DMS 273 (cell line): ENCODE measurements around the gene KRTAP10-1.

Source experiments
- DNase-seq: peaks from one replicate; lab custom pipeline; 2025; ENCODE audit not compliant: unreplicated experiment; lab: John Stamatoyannopoulos, UW

Gene KRTAP10-1

DNA sequence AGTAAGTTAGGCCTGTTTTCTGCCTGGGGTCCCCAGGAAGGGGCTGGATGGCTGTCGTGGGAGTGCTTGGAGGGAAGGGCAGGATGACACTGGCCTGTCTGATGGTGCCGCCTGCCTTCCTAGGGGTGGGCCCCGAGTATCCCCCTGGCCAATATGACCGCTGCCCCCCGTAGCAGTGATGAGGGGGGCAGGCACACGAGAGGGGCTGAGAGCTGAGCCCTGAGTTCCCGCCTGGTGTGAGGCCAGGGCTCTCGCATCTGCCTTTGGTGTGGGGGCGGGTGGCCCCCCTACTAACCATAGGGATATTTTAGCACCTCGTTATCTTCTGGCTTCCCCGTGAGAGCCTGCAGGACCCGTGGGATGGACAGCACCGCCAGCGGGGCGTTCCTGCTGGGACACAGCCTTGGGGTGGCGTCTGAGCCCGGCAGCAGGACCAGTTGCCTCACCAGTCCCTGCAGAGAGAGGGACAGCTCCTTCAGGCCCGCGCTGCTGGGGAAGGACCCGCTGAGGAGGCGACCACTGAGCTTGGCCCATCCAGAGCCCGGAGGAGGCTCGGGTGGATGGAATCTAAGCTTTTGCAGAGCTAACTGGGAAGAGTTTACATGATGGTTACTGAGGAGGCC, 10.4 kb downstream of the KRTAP10-1 start:
- no peak for DNase-seq

DNA sequence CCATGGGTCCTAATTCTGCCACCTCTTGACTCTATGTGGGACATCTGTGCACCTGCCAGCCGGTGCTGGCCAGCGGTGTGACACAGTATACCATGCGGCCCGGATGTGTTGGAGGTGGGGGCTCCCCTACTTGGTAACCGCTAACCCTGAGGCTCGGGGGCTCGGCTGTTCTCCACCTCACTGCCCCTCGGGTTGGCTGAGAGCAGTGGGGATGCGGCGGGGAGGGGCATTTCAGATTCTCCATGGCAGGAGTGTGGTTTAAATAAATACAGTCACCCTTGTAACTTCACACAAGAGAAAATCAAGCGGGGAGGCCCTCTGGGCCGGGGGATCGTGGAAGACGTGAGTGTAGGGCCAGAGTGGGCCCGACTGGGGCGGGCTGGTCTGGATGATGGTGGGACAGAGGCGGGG, 11.0 kb downstream of the KRTAP10-1 start:
- DNase-seq: no peak

DNA sequence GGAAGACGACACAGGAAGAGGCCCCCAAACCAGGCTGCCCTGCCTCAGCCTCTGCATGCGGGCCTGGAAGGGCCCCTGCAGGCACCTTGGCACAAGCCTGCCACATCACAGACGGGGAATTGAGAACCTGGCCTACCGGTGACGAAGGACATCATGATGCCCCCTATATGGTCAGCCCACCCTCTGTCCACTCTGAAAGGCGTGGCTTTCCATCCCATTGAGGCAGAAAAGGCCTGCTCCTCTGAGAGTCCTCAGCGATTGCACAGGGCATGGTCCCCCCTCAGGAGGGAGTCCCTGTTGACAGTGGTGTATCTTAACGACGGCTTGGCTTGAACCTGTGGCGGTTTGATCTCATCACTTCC, 11.4 kb downstream of the KRTAP10-1 start:
- no peak for DNase-seq

DNA sequence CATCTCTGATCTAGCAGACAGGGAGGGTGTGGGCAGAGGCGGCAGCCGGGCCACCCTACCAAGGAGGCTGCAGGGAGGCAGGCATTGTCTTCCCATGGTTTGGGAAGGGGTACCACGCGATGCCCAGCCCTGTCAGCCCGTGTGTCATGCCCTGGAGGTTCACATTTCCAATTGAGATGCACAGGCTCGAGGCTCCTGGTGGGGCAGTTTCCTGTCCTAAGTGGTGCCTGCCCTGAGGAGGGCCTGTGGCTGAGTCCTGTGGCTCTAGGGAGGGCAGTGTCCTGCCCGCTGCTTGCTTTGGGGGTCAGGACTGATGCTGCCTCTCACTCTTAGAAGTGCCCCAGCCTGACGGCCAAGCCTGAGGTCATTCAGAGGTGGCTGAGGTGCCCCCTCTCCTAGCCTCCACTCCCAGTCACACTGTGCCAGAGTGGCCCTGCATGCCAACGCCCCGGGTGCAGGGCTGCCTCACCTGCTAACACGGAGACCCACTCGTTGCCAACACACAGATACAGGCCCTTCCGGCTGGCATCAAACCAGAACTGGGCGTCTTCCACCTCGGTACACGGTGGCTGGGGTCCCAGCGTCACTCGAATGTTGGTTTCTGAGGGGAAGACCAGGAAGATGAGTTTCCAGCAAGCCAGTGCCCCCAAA, 11.9 kb downstream of the KRTAP10-1 start:
- DNase-seq: no peak

DNA sequence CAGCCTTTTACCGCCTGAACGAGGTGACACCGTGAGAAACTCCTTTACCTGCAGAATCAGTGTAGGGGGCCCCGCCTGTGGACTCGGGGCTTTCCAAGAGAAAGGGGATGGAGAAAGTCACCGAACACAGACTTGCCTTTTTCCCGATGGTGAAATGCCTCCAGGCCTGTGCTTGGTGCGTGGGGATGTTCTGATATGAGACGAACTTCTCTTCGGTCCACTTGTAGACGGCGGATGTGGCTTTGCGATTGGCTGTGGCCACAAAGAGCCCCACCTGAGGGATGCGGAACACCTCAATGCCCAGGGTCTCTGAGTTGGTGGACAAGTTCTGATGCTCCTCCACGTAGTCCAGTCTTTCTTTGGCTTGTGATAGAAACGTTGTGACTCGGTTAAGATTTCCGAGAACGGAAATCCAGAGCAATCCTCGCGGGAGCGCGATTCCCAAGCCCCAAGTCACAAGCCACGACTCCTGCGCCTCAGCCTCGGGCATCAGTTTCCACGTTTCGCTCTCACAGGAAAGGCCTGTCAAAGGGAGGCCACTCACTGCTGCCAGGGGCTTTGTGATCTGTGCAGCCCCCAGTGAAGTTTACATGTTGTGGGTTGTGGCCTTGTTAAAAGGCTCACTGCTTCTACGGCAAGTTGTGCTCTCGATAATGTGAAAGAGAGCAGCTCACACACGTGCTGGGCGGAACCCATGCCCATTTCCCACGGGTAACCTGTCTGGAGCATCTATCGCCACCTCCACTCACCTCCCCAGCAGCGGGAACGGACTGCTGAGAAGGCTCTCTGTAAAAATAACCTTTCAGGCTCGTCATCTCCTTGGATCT, 12.6 kb downstream of the KRTAP10-1 start:
- DNase-seq: no peak

DNA sequence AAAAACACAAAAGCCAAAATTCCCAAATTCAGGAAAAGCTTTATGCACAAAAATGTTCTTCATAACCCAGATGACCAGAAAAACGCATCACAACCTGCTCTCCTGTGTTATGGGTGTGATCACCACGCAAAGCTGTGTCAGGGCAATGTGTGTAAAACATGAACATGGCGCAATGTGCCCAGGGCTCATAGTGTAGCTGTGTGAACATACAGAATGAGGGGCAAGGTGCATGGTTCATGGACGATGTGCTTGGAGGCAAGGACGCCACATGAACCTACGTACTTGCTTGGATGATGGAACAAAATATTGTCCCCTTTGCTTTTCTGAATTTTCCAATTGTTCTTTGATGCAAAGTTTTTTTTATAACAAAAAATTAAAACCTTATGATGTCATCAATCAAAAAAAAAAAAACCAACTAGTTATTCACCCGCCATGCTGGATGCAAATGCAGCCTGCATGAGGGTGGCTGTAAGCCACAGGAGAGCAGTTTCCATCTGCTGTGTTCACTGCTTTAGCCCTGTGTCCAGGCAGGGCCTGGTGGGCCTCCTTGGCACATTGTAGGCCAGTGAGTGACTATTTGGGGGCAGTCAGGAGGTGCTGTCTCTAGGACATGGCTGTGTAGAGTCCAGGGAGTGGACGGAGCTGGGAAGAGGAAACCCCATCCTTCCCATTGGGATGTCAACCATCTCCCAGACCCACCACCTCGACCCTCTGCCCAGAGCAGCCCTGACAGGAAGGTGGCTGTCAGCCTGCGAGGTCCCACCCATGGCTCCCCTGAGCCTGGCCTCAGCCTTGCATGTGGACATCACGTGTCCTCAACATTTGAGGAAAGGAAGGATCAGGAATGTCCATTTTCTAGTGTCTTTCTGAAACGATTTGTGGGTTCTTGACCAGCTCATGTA, 13.6 kb downstream of the KRTAP10-1 start:
- DNase-seq: no peak

DNA sequence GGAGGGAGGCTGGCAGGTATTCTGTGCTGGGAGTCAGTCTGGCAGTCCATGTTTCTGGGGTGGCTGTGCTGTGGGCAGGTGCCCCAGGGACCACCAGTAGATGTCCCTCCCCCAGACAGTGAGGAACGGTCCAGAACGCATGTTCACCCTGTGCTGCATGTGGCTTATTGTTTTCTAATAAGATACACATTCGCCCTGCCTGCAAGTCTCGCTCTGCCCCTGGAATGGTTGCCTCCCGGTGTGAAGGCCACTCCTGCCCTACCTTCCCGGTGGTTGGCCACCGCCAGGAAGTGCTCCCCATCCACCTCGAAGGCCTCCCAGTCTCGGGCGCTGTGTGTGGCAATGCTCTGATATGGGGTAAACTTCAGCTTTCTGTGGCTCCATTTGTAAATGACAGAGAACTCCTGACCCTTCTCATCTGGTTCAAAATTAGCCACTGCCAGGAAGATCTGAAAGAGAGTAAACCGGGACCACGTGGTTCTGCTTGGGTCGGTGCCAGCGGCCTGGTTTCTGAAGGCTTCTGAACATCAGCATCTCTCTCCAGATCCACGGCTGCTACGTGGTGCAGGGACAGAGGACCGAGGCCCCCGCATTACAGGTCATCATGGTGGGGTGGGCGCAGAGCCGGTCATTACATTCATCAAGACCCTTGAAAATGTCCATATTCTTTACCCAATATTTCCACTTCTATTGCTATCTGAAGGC, 14.5 kb downstream of the KRTAP10-1 start:
- no peak for DNase-seq

DNA sequence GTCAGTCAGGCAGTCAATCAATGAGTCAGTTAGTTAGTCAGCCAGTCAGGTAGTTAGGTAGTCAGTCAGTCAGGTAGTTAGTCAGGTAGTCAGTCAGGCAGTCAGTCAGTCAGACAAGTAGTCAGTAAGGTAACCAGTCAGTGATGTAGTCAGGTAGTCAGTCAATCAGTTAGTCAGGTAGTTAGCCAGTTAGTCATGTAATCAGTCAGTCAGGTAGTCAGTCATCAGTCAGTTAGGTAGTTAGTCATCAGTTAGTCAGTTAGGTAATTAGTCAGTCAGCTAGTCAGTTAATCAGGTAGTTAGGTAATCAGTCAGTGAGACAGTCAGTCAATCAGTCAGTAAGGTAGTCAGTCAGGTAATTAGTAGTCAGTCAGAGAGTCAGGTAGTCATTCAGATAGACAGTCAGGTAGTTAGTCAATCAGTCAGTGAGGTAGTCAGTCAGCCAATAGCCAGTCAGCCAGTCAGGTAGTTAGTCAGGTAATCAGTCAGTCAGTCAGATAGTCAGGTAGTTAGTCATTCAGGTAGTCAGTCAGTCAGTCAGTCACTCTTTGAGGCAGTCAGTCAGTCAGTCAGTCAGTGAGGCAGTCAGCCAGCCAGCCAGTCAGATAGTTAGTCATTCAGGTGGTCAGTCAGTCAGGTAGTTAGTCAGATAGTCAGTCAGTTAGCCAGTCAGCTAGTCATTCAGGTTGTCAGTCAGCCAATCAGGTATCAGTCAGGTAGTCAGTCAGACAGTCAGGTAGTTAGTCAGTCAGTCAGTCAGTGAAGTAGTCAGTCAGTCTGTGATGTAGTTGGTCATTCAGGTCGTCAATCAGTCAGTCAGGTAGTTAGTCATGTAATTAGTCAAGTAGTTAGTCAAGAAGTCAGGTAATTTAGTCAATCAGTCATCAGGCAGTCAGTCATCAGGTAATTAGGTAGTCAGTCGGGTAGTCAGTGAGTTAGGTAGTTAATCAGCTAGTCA, 15.3 kb downstream of the KRTAP10-1 start:
- no peak for DNase-seq

DNA sequence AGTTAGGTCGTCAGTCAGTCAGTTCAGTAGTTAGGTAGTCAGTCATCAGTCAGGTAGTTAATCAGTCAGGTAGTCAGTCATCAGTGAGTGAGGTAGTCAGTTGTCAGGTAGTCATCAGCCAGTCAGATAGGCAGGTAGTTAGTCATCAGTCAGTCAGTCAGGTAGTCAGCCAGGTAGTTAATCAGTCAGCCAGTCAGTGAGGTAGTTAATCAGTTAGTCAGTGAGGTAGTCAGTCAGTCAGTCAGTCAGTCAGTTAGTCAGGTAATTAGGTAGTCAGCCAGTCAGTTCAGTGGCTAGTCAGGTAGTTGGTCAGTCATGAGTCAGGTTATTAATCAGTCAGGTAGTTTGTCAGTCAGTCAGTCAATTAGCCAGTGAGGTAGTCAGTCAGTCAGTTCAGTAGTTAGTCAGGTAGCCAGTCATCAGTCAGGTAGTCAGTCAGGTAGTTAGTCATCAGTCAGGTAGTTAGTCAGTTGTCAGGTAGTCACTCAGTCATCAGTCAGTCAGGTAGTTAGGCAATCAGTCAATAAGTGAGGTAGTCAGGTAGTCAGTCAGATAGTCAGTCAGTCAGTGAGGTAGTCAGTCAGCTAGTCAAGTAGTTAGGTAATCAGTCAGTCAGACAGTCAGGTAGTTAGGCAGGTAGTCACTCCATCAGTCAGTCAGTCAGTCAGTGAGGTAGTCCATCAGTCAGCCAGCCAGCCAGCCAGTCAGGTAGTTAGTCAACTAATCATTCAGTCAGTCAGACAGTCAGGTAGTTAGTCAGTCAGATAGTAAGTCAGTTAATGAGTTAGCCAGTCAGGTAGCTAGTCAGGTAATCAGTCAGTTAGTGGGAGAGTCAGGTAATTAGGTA, 16.2 kb downstream of the KRTAP10-1 start:
- DNase-seq: no peak

DNA sequence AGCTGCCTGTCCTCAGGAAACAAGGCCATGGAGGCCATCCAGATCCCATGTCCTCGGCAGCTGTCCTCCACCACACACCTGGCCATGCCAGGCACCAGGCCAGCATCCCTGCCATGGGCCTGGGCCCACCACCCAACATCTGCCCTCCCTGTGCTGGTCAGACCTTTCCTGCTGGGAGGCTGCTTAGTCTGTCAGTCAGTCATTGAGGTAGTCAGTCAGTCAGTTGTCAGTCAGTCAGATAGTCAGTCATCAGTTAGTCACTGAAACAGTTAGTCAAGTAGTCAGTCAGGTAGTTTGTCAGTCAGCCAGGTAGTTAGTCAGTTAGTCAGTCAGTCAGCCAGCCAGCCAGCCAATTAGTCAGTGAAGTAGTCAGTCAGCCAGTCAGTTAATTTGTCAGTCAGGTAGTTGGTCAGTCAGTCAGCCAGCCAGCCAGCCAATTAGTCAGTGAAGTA, 17.2 kb downstream of the KRTAP10-1 start:
- DNase-seq: no peak

DNA sequence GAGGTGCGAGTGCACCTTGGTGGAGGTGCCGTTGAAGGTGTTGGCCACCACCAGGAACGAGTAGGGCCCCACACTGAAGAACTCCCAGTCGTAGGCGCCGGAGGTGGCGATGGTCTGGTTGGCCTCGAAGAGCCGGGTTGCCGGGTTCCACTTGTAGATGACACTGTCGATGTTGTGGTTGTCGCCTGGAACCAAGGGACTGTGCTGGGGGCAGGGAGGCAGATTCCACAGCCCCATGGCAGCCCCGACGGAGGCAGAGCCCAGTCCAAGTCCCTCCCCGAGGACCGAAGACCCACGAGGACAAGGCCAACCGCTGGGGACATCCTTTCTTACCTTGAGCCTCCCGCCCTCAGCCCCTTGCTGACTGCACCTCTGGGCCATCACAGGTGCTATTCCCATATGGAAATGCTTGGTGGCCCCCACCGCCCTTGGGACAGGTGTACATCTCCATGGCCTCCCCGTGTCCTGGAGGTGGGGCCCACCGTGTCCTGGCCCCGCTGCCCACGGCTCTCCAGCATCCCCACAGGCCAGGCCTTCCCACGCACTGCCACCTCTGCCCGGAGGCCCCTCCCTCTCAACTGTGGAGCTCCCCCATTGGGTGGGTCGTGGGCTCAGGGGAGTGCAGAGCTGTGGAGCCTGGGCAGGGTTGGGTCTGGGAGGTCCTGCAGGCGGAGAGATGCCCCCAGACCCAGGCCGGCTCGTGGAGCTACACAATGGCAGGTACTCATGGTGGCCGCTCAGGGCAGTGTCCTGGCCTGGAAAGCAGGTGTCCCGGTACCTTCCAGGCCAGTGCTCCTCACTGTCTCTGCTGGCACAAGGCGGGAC, 17.9 kb downstream of the KRTAP10-1 start:
- no peak for DNase-seq

DNA sequence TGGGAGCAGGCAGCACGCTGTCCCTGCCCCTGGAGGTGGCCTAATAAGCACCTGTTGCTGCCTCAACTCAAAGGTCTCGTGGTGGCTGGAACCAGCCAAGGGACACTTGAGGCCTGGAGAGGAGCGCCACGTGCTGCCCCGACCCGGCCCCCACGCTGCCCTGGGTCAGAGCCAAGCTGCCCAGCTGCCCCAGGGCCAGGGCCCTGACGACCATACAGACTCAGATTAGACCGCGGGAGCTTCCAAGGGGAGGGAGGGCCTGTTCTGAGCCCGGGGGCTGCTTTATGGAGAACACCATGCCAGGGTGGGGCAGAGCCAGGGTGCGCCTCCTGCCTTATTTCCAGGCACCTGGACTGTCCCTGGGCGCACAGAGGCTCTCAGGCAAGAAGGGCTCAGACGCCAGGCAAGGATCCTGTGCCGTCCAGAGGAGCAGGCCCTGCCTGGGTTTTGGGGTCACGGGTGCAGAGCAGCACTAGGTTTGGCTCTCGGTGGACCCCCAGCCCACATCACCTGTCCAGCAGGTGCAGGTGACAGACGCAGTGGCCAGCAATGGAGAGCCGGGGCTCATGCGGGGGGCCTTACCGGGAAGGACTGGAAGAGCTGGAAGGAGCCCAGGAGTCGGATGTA, 18.6 kb downstream of the KRTAP10-1 start:
- DNase-seq: no peak

DNA sequence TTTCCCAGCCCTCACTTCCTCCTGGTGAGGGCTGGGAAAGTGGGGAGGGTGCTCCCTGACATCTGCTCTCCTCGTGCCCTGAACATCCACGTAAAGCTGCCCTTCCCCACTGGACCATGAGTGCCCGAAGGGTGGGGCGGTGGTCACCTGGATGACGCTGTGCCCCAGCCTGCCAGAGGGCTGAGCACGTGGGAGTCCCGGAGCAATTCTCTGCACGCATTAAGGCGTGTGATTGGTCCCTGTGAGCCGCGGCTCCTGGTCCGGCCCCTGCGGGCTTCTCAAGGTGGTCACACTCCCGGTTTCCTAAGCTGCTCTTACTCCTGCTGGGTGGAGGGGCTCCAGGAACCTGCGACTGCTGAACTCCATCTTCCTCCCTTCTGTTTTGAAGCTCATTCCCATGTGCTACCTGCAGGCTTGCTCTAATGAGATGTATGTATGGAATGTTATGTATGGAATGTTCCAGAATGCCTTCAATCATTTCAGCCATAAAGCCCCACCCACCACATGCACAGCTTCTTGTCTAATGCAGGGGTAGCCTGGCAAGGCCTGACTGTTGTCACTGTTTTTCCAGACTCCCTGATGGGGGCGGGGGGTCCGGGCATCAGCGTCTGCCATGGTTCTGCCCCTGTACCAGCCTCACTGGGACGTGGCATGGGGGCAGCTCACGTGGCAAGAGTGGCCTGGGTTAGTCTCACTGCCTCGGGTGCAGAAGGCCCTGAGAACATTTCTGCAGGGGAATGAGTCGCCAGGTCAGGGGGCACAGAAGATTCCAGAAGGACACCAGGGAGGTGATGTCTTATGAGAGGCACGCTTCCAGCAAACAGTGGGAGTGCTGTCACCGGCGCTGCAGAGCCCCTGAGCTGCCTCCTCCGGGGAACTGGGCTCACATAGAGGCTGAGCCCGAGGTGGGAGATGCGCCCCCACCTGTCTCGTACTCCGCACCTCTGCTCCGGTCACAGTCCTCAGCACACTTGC, 19.4 kb downstream of the KRTAP10-1 start:
- DNase-seq: no peak

DNA sequence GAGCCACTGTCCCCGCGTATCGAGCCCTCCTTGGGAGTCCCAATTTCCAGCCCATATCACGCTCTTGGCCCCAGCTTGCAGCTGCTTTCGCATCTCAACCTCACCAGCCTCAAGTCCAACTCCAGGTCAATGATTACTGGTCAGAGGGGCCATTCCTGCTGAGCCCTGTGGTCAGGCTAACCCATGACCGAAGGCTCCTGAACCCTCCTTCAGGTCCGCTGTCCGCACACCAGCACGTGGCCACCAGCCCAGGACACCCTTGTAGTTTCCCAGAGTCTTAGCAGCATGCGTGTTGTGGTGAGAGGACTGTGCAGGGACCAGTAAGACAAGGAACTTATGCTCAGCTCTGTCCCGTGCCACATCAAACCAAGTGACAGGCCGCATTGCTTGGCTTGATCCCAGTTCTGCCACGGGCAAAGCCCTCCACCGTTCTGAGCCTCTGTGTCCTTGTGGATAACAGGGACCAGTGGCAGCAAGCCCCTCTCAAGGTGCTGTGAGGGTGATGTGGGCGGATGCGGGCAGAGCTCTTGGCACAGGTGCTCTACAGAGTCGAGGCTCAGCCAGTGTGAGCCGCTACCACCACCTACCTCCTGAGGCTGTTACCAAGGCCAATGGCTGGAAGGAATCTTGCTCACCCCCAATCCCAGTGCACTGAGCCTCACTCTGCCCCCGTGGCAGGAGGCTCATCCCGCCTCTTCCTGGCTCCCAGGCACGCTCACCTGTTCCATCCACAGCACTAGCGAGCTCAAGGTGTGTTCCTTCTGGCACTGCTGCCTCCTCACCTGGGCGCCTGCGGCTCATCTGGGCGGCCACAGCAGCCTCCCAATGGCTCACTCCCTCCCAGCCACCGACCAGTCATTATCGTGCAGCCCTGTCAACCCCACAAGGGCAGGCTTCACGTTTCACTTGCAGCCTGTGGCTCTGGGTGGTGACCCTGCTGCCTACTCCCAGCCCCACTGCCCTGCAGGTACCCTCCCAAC, 20.4 kb downstream of the KRTAP10-1 start:
- DNase-seq: no peak

DNA sequence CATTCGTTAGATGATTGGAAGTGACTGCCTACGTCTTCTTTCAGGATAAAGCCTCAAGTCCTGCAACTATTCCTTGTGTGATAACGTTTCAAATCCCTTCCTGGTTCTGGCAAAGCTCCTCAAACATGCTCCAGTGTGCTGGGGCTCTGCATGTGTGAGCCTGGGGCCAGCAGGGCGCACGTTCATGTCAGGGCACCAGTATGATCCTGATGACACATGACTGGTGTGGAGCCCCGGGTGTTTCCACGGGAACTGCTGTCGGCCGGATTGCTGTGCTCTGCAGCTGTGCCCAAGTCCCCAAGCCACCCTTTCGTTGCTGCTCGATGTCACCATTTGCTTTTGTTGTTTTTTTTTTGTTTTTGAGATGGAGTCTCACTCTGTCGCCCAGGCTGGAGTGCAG, 21.3 kb downstream of the KRTAP10-1 start:
- DNase-seq: no peak
